Heart left ventricle (tissue), 16 donors: Measurements from ENCODE around the gene ARHGEF7. TPM values are rescaled to one million over a fixed set of nuclear protein-coding genes. Genes with fewer than 3 reads are reported as not detected.

Experiments
- ATAC-seq, 4 donors: fragments of 200-7000 bp; cut with Tn5 transposase; one replicate each; pipeline ENCODE4 v1.9.1; 2020 to 2022; ENCODE audit warnings: moderate library complexity in 4 of 4, mild to moderate bottlenecking in 3 of 4, moderate number of reproducible peaks in 1 of 4
- DNase-seq, 5 donors: peaks; one replicate each; pipeline ENCODE4 v3.0.0-alpha.2; 2020
- H3K27ac ChIP-seq, 12 donors: fragments of 200-600 bp; sonication (generic) in 4 of 12; one replicate each; pipeline versions ENCODE4 v1.5.0 to v1.8.0; 2016 to 2022; ENCODE audit warnings: mild to moderate bottlenecking in 2 of 12
- H3K27me3 ChIP-seq, 9 donors: fragments of 200-600 bp; sonication (generic) in 2 of 9; one replicate each; pipeline versions ENCODE4 v1.5.1 to v1.8.0; 2016 to 2022; ENCODE audit warnings: mild to moderate bottlenecking in 3 of 9
- H3K36me3 ChIP-seq, 9 donors: fragments of 200-600 bp; sonication (generic) in 2 of 9; one replicate each; pipeline versions ENCODE4 v1.5.0 to v1.8.0; 2018 to 2022; ENCODE audit warnings: mild to moderate bottlenecking in 2 of 9
- H3K4me1 ChIP-seq, 12 donors: fragments of 200-600 bp; sonication (generic) in 4 of 12; one replicate each; pipeline versions ENCODE4 v1.5.0 to v1.8.0; 2016 to 2022; ENCODE audit warnings: mild to moderate bottlenecking in 3 of 12
- H3K4me3 ChIP-seq, 12 donors: fragments of 200-600 bp; sonication (generic) in 4 of 12; one replicate each; pipeline versions ENCODE4 v1.5.0 to v1.8.0; 2017 to 2022; ENCODE audit warnings: mild to moderate bottlenecking in 9 of 12, moderate library complexity in 4 of 12
- H3K9me3 ChIP-seq, 12 donors: fragments of 200-600 bp; sonication (generic) in 4 of 12; one replicate each; pipeline versions ENCODE4 v1.5.0 to v1.8.0; 2016 to 2022; ENCODE audit warnings: mild to moderate bottlenecking in 1 of 12
- CTCF ChIP-seq, 12 donors: fragments of 200-600 bp; sonication (generic) in 4 of 12; IDR thresholded peaks; one replicate each; pipeline versions ENCODE4 v1.5.0 to v1.8.0; 2018 to 2022; ENCODE audit warnings: antibody characterized with exemption in 12 of 12, mild to moderate bottlenecking in 5 of 12
- POLR2A ChIP-seq, 2 donors: fragments of 450-650 bp; IDR thresholded peaks; one replicate each; pipeline ENCODE4 v1.6.1; 2017; ENCODE audit warnings: antibody characterized with exemption in 2 of 2, mild to moderate bottlenecking in 2 of 2, moderate library complexity in 2 of 2
- WGBS, 4 donors: extraction: QIAGEN DNeasy Blood & Tissue Kit in 2 of 4; methylation state at CpG; one replicate each; pipeline versions ENCODE4 v1.1.5 to v1.1.7; 2013 to 2018; 5-methylcytosine and 5-hydroxymethylcytosine counted together
- intact Hi-C, 10 donors: fragments of 100-400 bp; cut with DNase I; formaldehyde crosslinking; loops; one replicate each; pipeline versions ENCODE4 v1.11.1 to v1.14.2; 2022
- polyA plus RNA-seq, 2 donors: library from polyadenylated mRNA; stranded (reverse); fragments of 200-250 nt; gene quantifications; one replicate each; pipeline ENCODE4 v1.2.3, GENCODE V29; 2013
- total RNA-seq, 9 donors: library from RNA; depleted of rRNA in 2 of 9; stranded (reverse); fragments of >200 nt in 2 of 9; fragmentation: NEBNext Ultra II Directional in 3 of 9; extraction: Animal tissue kit (Norgen Biotek cat#: 25700) in 3 of 9; gene quantifications; one replicate each; pipeline versions ENCODE4 v1.1.0 to v1.2.4, GENCODE V29; 2016 to 2023
- donor health status: ischemic (EF 13 %, LVEDD 7.1; RV severe dilation, severe dysfunction).
- donor health status: healthy with polysubstance abuse.
- donor health status: DM: no; HTN: yes; CAD: no.
- donor health status: DM: no; HTN: no; CAD: no.
- donor health status: ischemic (EF 25% LVEDD 6.9; RV normal size, moderate dysfunction).
- donor health status: ischemic (EF 25% LVEDD 5.7; RV mildly dilated, moderate dysfunction).
- donor health status: healthy.
- donor health status: DM: yes; HTN: yes; CAD: no.
- donor health status: ischemic (EF 35%, LVEDD 5.7; RV mildly dilated, moderate dysfunction).
- donor health status: nonischemic (EF 11% LVEDD 7.7; RV severe dilation, severe dysfunction).
- donor health status: DM: yes; HTN: yes; CAD: no.
- donor health status: PGD.
- donor health status: ischemic (EF 29% LVEDD 5.4; RV normal size, mild dysfunction).
- donor health status: nonischemic (EF 23%, LVEDD 6.1; RV moderate dilation, normal function).

Gene ARHGEF7
- total and polyA plus RNA-seq, 11 donors, result 16.6 to 60.9 (median 37.5) TPM

- Histone ChIP-seq H3K4me3 (no peak overlapping the region), H3K36me3 (no peaks in the 10 kb centered on the region), H3K4me1 (no peaks in the 10 kb centered on the region), H3K27me3 (no peaks in the 10 kb centered on the region), H3K27ac (no peak overlapping the region), H3K9me3 (peaks cover 0 to 16% (median 0%) of the 10 kb centered on the region in 12 donors)
- no peak for TF ChIP-seq CTCF (IDR thresholded peaks at IDR 0.05)
- ATAC-seq (no peak), DNase-seq (no peak)
- 67 to 78% (median 72%) methylated on average over 11 of the region's 11 CpGs for WGBS, 4 donors
- intact Hi-C loops, result no loop called here
These were observed 215.0 kb downstream of the ARHGEF7 start for GRCh38 chr13:111330066-111330610.

GRCh38 chr13:111335298-111335697 is 220.2 kb downstream of the ARHGEF7 start:
- ATAC-seq (peak in 2 of 4 donors; percentile 44 to 49), DNase-seq (no peak)
- intact Hi-C loops, result no loop called here

GRCh38 chr13:111336666-111337065 is 221.6 kb downstream of the ARHGEF7 start:
- 89 to 93% (median 92%) methylated on average over 9 of the region's 9 CpGs for WGBS, 4 donors
- ATAC-seq, result no peak
- Histone ChIP-seq H3K4me3 (no peak overlapping the region), H3K27me3 (no peaks in the 10 kb centered on the region), H3K27ac (no peak overlapping the region), H3K9me3 (peaks cover 0 to 16% (median 0%) of the 10 kb centered on the region in 12 donors), H3K4me1 (no peaks in the 10 kb centered on the region), H3K36me3 (no peaks in the 10 kb centered on the region)
- TF ChIP-seq CTCF (IDR thresholded peaks at IDR 0.05), result no peak
- no peak for TF ChIP-seq POLR2A (IDR thresholded peaks at IDR 0.05)
- intact Hi-C loops, result no loop called here
- no peak for DNase-seq

More at GRCh38 chr13:111335298-111335697, 220.2 kb downstream of the ARHGEF7 start:
- 55 to 63% (median 59%) methylated on average over 5 of the region's 5 CpGs for WGBS, 4 donors
- TF ChIP-seq CTCF (IDR thresholded peaks at IDR 0.05) (no peak), POLR2A (IDR thresholded peaks at IDR 0.05) (no peak)
- H3K27me3 ChIP-seq, result no peaks in the 10 kb centered on the region
- peaks cover 0 to 16% (median 0%) of the 10 kb centered on the region in 12 donors for H3K9me3 ChIP-seq
- H3K4me3 ChIP-seq, result no peak overlapping the region
- no peak overlapping the region for H3K27ac ChIP-seq
- H3K36me3 ChIP-seq, result no peaks in the 10 kb centered on the region
- H3K4me1 ChIP-seq, result no peaks in the 10 kb centered on the region

- Histone ChIP-seq H3K27me3 (no peaks in the 10 kb centered on the region), H3K36me3 (no peaks in the 10 kb centered on the region), H3K4me1 (no peaks in the 10 kb centered on the region), H3K4me3 (no peak overlapping the region), H3K27ac (no peak overlapping the region), H3K9me3 (peaks cover 0 to 16% (median 0%) of the 10 kb centered on the region in 12 donors)
- DNase-seq, result no peak
- TF ChIP-seq CTCF (IDR thresholded peaks at IDR 0.05) (no peak), POLR2A (IDR thresholded peaks at IDR 0.05) (no peak)
- intact Hi-C loops, result no loop called here
- ATAC-seq, result no peak
- WGBS, 4 donors, result 84 to 88% (median 87%) methylated on average over 4 of the region's 4 CpGs
These were observed 222.1 kb downstream of the ARHGEF7 start for GRCh38 chr13:111337206-111337605.
